IMR-90 (cell line): ENCODE measurements around the gene CYP24A1. TPM values are rescaled to one million over a fixed set of nuclear protein-coding genes. Genes with fewer than 3 reads are reported as not detected.

ENCODE experiments used
- ATAC-seq: fragments of 200-7000 bp; cut with Tn5 transposase; 2 replicates; pipeline ENCODE4 v1.9.1; 2020; ENCODE audit warnings: low read depth, mild to moderate bottlenecking, moderate library complexity
- BruUV-seq: library from RNA; stranded (reverse); fragments of 400-500 nt; replicated peaks from 2 replicates; lab custom pipeline; 2021; lab: Mats Ljungman, UMichigan
- CTCF ChIA-PET: fragments of 300-600 bp; formaldehyde crosslinking; extraction: SDS; loops from one replicate; lab custom pipeline; 2021; ENCODE audit warnings: antibody characterized with exemption; lab: Yijun Ruan, JAX
- POLR2A ChIA-PET: fragments of 300-600 bp; sonication (Branson Sonifier 250); formaldehyde crosslinking; loops from one replicate; lab custom pipeline; 2022; ENCODE audit warnings: antibody characterized with exemption; ENCODE audit not compliant: unreplicated experiment; lab: Charles Lee
- DNase-seq: peaks from one replicate; pipeline ENCODE4 v3.0.0; 2013
- H2AFZ ChIP-seq: replicated peaks from 2 replicates; pipeline ENCODE3; 2013; ENCODE audit warnings: low read length, mild to moderate bottlenecking; ENCODE audit not compliant: poor library complexity
- H2AK5ac ChIP-seq: 2 replicates; pipeline ENCODE4 v1.6.1; 2013; ENCODE audit warnings: low read depth, low read length, inconsistent platforms
- H2AK9ac ChIP-seq: replicated peaks from 2 replicates; pipeline ENCODE3; 2013; ENCODE audit warnings: mild to moderate bottlenecking, low read depth, low read length, moderate library complexity; ENCODE audit not compliant: poor library complexity
- H2BK120ac ChIP-seq: 2 replicates; pipeline ENCODE4 v1.6.1; 2013; ENCODE audit warnings: low read depth, low read length, inconsistent platforms
- H2BK15ac ChIP-seq: 3 replicates; pipeline ENCODE4 v1.6.1; 2013; ENCODE audit warnings: low read depth, low read length, inconsistent platforms
- H2BK20ac ChIP-seq: 2 replicates; pipeline ENCODE4 v1.6.1; 2013; ENCODE audit warnings: low read depth, mild to moderate bottlenecking, inconsistent platforms, low read length, moderate library complexity
- H2BK5ac ChIP-seq: 2 replicates; pipeline ENCODE4 v1.6.1; 2013; ENCODE audit warnings: mild to moderate bottlenecking, low read depth, low read length, inconsistent platforms; ENCODE audit not compliant: poor library complexity, severe bottlenecking
- H3K14ac ChIP-seq: replicated peaks from 2 replicates; pipeline ENCODE4 v1.6.1; 2013; ENCODE audit warnings: low read depth, low read length, inconsistent platforms
- H3K18ac ChIP-seq: 2 replicates; pipeline ENCODE4 v1.6.1; 2013; ENCODE audit warnings: low read depth, low read length, control low read depth
- H3K23ac ChIP-seq: 2 replicates; pipeline ENCODE4 v1.6.1; 2013; ENCODE audit warnings: low read depth, low read length, inconsistent platforms
- H3K27ac ChIP-seq: 2 replicates; pipeline ENCODE4 v1.5.1; 2013; ENCODE audit warnings: mild to moderate bottlenecking, control low read depth, low read length; ENCODE audit not compliant: insufficient read depth
- H3K27me3 ChIP-seq: 2 replicates; pipeline ENCODE4 v1.6.1; 2013; ENCODE audit warnings: low read length; ENCODE audit not compliant: control insufficient read depth, insufficient read depth
- H3K36me3 ChIP-seq: 2 replicates; pipeline ENCODE4 v1.6.1; 2013; ENCODE audit warnings: low read length, mixed read lengths; ENCODE audit not compliant: control insufficient read depth, insufficient read depth
- H3K4ac ChIP-seq: 2 replicates; pipeline ENCODE4 v1.6.1; 2013; ENCODE audit warnings: low read depth, low read length, inconsistent platforms
- H3K4me1 ChIP-seq: 2 replicates; pipeline ENCODE4 v1.6.1; 2013; ENCODE audit warnings: low read length, mixed read lengths; ENCODE audit not compliant: control insufficient read depth, insufficient read depth
- H3K4me2 ChIP-seq: 2 replicates; pipeline ENCODE4 v1.6.1; 2013; ENCODE audit warnings: low read depth, mild to moderate bottlenecking, control low read depth, low read length, moderate library complexity
- H3K4me3 ChIP-seq: 2 replicates; pipeline ENCODE4 v1.5.1; 2013; ENCODE audit warnings: low read depth, mild to moderate bottlenecking, control low read depth, low read length, moderate library complexity; ENCODE audit not compliant: insufficient read depth
- H3K56ac ChIP-seq: 2 replicates; pipeline ENCODE4 v1.6.1; 2013; ENCODE audit warnings: low read length, inconsistent platforms; ENCODE audit not compliant: insufficient read depth; ENCODE audit errors: extremely low read depth
- H3K79me1 ChIP-seq, 2 experiments: 2 replicates each; pipeline ENCODE4 v1.6.1; 2013; ENCODE audit warnings: low read length in 2 of 2, inconsistent platforms in 1 of 2, low read depth in 1 of 2
- H3K9ac ChIP-seq: 2 replicates; pipeline ENCODE4 v1.6.1; 2013; ENCODE audit warnings: low read depth, low read length, control low read depth
- H3K9me1 ChIP-seq: 2 replicates; pipeline ENCODE4 v1.6.1; 2013; ENCODE audit warnings: low read length, inconsistent platforms; ENCODE audit not compliant: insufficient read depth
- H3K9me3 ChIP-seq: 2 replicates; pipeline ENCODE4 v1.6.1; 2013; ENCODE audit warnings: low read length; ENCODE audit not compliant: control insufficient read depth, insufficient read depth
- H4K20me1 ChIP-seq: 2 replicates; pipeline ENCODE4 v1.6.1; 2013; ENCODE audit warnings: low read length, inconsistent platforms; ENCODE audit not compliant: insufficient read depth
- H4K5ac ChIP-seq: 2 replicates; pipeline ENCODE4 v1.6.1; 2013; ENCODE audit warnings: mild to moderate bottlenecking, low read depth, low read length, control low read depth
- H4K8ac ChIP-seq, 2 experiments: 2 replicates each; pipeline ENCODE4 v1.6.1; 2013; ENCODE audit warnings: low read depth in 2 of 2, low read length in 2 of 2, control low read depth in 1 of 2, inconsistent platforms in 1 of 2
- H4K91ac ChIP-seq: 2 replicates; pipeline ENCODE4 v1.6.1; 2013; ENCODE audit warnings: low read depth, low read length, inconsistent platforms; ENCODE audit not compliant: insufficient read depth
- BHLHE40 ChIP-seq: fragments of 150-350 bp; IDR thresholded peaks from 2 replicates; pipeline ENCODE4 v1.6.1; 2016; ENCODE audit warnings: mild to moderate bottlenecking, low read depth, low read length
- CEBPB ChIP-seq: IDR thresholded peaks from 2 replicates; pipeline ENCODE4 v1.6.1; 2012; ENCODE audit warnings: low read depth, low read length, improper control_type of control experiment
- ELK1 ChIP-seq: fragments of 150-350 bp; IDR thresholded peaks from 2 replicates; pipeline ENCODE4 v1.6.1; 2016; ENCODE audit warnings: low read depth, mild to moderate bottlenecking, low read length, moderate library complexity, borderline replicate concordance
- MAFK ChIP-seq: IDR thresholded peaks from 2 replicates; pipeline ENCODE4 v1.6.1; 2012; ENCODE audit warnings: low read depth, low read length, improper control_type of control experiment
- MAZ ChIP-seq: IDR thresholded peaks from 2 replicates; pipeline ENCODE4 v1.6.1; 2012; ENCODE audit warnings: low read depth, mild to moderate bottlenecking, low read length, improper control_type of control experiment, moderate library complexity, borderline replicate concordance
- MXI1 ChIP-seq: IDR thresholded peaks from 2 replicates; pipeline ENCODE4 v1.6.1; 2012; ENCODE audit warnings: low read depth, mild to moderate bottlenecking, low read length, moderate library complexity, borderline replicate concordance
- NFE2L2 ChIP-seq: fragments of 150-350 bp; IDR thresholded peaks from 2 replicates; pipeline ENCODE4 v1.6.1; 2016; ENCODE audit warnings: low read depth, mild to moderate bottlenecking, low read length
- POLR2A ChIP-seq: IDR thresholded peaks from 2 replicates; pipeline ENCODE4 v1.6.1; 2012; ENCODE audit warnings: mild to moderate bottlenecking, low read depth, low read length
- RAD21 ChIP-seq: IDR thresholded peaks from 2 replicates; pipeline ENCODE4 v1.6.1; 2012; ENCODE audit warnings: low read length, improper control_type of control experiment
- USF2 ChIP-seq: fragments of 150-350 bp; IDR thresholded peaks from 2 replicates; pipeline ENCODE4 v1.6.1; 2017; ENCODE audit warnings: mild to moderate bottlenecking, antibody characterized with exemption, low read length, low read depth
- WGBS, 2 experiments: methylation state at CpG; one replicate each; pipeline versions ENCODE4 v1.1.5 to v1.1.7; 2013; ENCODE audit warnings: missing lambda C conversion rate in 2 of 2; ENCODE audit not compliant: insufficient read length in 1 of 2; ENCODE audit errors: extremely low coverage in 2 of 2; 5-methylcytosine and 5-hydroxymethylcytosine counted together
- dilution Hi-C: fragments of 300-500 bp; cut with HindIII; formaldehyde crosslinking; loops from one replicate; pipeline ENCODE4 v1.14.3; 2018; ENCODE audit warnings: low sequenced_read_pairs; ENCODE audit not compliant: unreplicated experiment
- in situ Hi-C: fragments of 300-500 bp; cut with MboI; formaldehyde crosslinking; loops from 3 replicates; pipeline ENCODE4 v1.14.3; 2019; ENCODE audit warnings: low sequenced_read_pairs, inconsistent platforms, mixed read lengths
- intact Hi-C: fragments of 100-400 bp; cut with micrococcal nuclease; formaldehyde crosslinking; loops from 2 replicates; pipeline ENCODE4 v1.10.0; 2022
- polyA plus RNA-seq, 3 experiments: library from polyadenylated mRNA; depleted of rRNA; stranded (reverse); fragments of >200 nt; gene quantifications; 2 replicates each; pipeline ENCODE4 v1.2.3, GENCODE V29; 2012; ENCODE audit warnings: low replicate concordance in 1 of 3
- total RNA-seq: library from RNA; depleted of rRNA; stranded (reverse); fragments of >200 nt; gene quantifications from 2 replicates; pipeline ENCODE4 v1.2.3, GENCODE V29; 2012

The CYP24A1 gene
- total and polyA plus RNA-seq, 2 of the 4 experiments (the other 2 are of a cell fraction) = not detected

GRCh38 chr20:54107600-54108325 is 66.0 kb downstream of the CYP24A1 start:
- no peak overlapping the region for H2BK120ac ChIP-seq
- no peak overlapping the region for H2BK5ac ChIP-seq
- H3K27ac ChIP-seq = no peak overlapping the region
- H2BK20ac ChIP-seq = no peak overlapping the region
- H2AFZ ChIP-seq = no peak overlapping the region
- H3K9me1 ChIP-seq = no peaks in the 10 kb centered on the region; the same call in 1 of the 2 replicates
- H3K56ac ChIP-seq = no peak overlapping the region
- BruUV-seq = no TSS peak
- no peaks in the 10 kb centered on the region for H4K20me1 ChIP-seq
- no peak overlapping the region for H3K23ac ChIP-seq
- 72% methylated on average over 4 of the region's 7 CpGs; no CpG with 5 or more reads in 1 of the 2 experiments for WGBS, 2 experiments
- no peaks in the 10 kb centered on the region for H3K36me3 ChIP-seq
- no peak overlapping the region for H3K18ac ChIP-seq
- H3K9me3 ChIP-seq = no peaks in the 10 kb centered on the region
- no peak overlapping the region for H2BK15ac ChIP-seq
- POLR2A ChIA-PET = no interaction called here
- H2AK9ac ChIP-seq = no peak overlapping the region
- no peak overlapping the region for H3K4me2 ChIP-seq
- peak overlapping the region; percentile 59; the same call in 1 of the 2 replicates for H2AK5ac ChIP-seq
- H4K91ac ChIP-seq = no peak overlapping the region
- CTCF ChIA-PET = no interaction called here
- H3K27me3 ChIP-seq = no peaks in the 10 kb centered on the region
- TF ChIP-seq CEBPB (no peak), POLR2A (no peak), USF2 (no peak), RAD21 (no peak), MAFK (no peak), MXI1 (no peak), ELK1 (no peak), NFE2L2 (no peak), MAZ (no peak), BHLHE40 (no peak)
- H4K5ac ChIP-seq = no peak overlapping the region
- no peak overlapping the region for H3K9ac ChIP-seq
- no peaks in the 10 kb centered on the region for H3K4me1 ChIP-seq
- no peak overlapping the region for H3K4ac ChIP-seq
- dilution Hi-C loops (no loop called here), in situ Hi-C loops (loop anchor here (10.0 kb wide), 1 partner anchor 527 kb away; no protein-coding TSS in a partner anchor), intact Hi-C loops (no loop called here)
- no peak overlapping the region for H4K8ac ChIP-seq
- H3K4me3 ChIP-seq = no peak overlapping the region
- no peak overlapping the region for H3K14ac ChIP-seq
- no peak for ATAC-seq
- DNase-seq = no peak
- no peaks in the 10 kb centered on the region for H3K79me1 ChIP-seq
